ENCODE results near the gene ZNF471.

ZNF471 gene

GRCh38 chr19:56573914-56574313 is 66.3 kb downstream of the ZNF471 start:
- no peak for DNase-seq (ENCODE audit: low read depth)

- no peak for DNase-seq (ENCODE audit: low read depth)
Observed at GRCh38 chr19:56577719-56578602, 70.3 kb downstream of the ZNF471 start.

All from activated T-helper 9 cell treated with anti-CD3 and anti-CD28 coated beads, Interleukin-2, amount 50 U/mL, for 16 hours (primary cell).